HG02943 (cell line): ENCODE measurements around the gene SPR.

Experiments
- ATAC-seq: cut with Tn5 transposase; IDR thresholded peaks from one replicate; pipeline ENCODE4 v1.9.1; 2021; ENCODE audit warnings: mild to moderate bottlenecking, low read depth, moderate library complexity; ENCODE audit not compliant: unreplicated experiment

Gene SPR

DNA sequence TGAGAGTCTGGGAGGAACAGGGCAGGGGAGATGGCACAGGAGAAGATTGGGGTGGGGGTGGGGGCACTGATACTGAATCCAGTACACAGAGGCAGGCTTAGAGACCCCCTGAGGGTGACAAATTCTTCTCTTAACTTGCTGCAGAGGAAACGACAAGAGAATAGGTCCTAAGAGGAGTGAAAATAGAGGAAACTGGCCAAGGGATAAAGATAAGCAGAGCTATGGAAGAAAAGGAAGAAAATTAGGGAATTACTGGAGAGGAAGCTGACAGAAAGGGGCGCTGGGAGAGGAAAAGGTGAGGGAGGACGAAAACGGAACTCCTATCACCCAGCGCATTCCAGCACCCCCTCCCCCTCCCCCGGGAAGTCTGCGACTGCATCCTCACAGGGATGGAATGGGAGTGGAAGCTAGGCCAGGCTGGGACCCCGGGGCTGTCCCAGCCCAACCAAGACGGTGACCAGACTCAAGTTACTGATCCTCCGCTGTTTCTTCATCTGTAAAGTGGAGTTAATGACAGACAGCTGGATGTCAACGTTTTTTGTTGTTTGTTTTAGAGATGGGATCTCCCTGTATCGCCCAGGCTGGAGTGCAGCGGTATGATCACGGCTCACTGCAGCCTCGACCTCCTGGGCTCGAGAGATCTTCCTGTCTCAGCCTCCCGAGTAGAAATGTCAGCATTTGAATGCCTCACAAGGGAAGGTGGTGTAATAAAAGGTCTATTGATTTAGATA, 27.5 kb downstream of the SPR start:
- no peak for ATAC-seq

- no peak for ATAC-seq
Measured at GRCh38 chr2:72915320-72915906, 28.2 kb downstream of the SPR start.

DNA sequence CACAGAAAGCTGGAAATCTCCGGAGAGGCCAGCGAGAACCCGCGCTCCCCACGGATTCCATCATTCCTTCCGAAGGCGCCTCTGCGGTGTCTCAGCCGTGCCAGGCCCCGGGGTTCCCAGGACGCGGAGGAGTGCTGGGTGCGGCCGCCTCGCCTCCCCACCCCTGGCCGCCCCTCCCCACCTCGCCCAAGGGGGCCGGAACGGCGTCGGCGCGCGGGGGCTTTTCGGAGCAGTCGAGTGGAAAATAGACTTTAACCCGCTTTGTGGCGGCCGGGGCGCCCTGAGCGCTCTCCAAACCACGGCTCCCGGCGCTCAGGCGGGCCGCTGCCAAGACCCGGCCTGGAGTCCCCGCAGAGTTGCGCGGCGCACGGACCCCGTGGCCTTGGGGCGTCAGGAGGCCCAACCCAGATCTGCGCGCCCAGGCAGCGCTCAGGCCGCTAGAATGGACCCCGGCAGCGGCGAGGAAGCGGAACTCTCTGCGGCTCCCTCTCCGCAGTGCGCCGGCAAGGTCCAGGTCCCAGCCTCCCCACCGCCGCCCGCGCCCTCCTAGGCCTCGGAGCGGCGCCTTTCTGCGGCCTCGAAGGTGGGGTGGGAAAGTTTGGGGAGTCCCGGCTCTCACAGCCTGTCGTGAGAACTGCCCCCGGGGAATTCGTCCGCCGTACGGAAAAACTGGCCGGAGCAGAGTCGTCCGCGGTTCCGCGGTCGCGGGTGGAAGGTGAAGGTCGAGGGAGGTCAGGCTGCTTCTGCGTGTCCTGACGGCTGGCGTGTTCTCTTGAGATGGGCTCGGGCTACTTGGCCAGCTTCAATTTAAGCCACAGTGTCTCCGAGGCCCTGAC, 28.9 kb downstream of the SPR start:
- peak; percentile 55 for ATAC-seq

DNA sequence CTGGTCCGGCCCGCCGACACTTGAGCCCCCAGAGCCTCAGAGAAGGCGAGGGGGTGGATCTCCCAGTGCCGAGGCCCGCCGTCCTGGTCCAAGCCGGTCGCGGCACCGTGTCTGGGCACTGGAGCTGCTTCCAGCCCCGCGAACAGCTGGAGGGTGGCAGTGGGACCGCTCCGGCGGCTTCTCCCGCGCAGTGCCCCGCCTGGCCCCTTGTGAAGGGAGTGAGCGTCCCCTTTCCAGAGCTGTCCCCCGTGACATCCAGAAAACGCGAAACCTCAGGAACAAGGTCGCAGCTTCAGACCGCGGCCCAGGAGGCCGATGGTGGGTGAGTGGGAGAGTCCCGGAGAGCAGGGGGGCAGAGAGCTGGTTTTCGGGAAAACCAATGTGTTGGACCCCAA, 29.5 kb downstream of the SPR start:
- ATAC-seq, result no peak

DNA sequence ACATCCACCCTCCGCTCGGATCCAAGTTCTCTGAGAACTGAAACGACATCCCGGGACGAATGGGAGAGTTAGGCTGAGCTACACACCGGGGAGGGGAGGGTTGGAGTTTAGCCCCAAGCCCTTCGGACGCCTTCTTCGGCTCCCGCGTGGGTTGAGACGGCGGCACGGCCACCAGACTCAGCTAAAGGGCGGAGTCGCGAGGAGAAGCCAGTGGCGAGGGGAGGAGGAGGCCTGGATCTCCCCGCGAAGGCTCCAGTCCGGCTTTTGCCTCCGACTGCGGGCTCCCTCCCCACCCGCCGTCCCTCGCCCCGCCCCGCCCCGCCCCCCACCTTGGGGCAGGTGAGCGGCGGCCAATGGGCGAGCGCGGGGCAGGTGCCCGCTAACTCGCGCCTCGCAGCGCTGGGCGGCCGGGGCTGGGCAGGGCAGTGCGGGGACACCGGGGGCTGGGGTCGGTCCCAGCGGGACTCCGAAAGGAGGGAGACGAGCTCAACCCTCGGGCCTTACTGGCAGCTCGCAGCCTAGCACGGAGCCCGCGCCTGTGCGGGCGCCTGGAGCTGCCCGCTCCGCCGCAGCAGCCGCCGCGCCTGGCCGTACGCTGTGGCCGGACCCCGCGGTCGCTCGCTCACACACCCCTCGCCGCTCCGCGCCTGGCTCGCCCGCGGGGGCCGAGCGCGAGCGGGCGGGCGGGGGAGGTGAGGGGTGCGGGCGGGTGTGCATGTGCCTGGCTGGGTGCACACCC, 30.1 kb downstream of the SPR start, which contains the start of gene EMX1:
Gene EMX1 (plus strand): TSS at position 382 of the 739 bp plus-strand sequence. CDS start 334 bp downstream, at position 716.
- ATAC-seq, result peak; percentile 42

- ATAC-seq, result no peak
Measured at GRCh38 chr2:72917877-72918553, 30.8 kb downstream of the SPR start.

DNA sequence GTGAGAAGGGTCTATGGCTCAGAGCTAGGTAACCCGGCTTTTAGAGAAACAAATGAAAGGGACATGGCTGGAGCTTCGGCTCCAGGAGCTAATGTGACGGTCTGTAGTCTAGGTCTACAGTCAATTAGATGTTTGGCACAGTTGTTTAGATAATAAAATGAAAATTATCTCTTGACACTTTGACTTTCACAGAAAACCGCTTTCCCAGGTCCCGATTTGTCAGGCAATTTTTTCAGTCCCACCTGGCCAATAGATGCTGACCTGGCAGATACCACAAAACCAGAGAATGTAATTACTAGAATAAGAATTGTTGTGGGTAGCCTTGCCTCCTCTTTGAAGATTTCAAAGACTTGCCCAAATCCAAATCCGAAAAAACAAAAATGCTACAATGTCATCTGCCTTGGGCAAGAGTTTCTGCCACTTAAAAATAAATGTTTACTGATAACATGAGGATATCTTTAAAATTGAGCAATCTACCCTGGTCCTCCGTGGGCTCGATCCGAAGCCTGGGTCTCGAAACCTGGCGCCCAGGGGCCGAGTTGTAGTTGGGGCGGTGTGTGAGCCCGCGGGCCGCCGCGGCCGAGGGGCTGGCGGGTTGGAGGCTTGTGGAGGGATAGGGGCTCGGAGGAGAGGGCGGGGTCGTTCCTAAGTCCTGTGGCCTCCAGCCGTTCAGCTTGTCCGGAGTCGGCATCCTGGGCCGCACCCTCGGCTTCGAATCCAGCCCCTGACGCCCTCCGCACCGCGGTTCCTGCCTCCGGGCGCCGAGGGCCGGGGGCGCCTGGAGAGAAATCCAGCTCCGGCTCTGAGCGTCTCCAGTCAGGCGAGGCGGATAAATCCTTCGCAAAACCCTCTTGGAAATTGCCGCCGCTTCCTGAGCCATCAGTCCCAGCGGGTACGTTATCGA, 32.5 kb downstream of the SPR start:
- ATAC-seq, result no peak

GRCh38 chr2:72920318-72921087, 33.3 kb downstream of the SPR start:
- no peak for ATAC-seq

GRCh38 chr2:72921088-72921851, 34.1 kb downstream of the SPR start:
- no peak for ATAC-seq

DNA sequence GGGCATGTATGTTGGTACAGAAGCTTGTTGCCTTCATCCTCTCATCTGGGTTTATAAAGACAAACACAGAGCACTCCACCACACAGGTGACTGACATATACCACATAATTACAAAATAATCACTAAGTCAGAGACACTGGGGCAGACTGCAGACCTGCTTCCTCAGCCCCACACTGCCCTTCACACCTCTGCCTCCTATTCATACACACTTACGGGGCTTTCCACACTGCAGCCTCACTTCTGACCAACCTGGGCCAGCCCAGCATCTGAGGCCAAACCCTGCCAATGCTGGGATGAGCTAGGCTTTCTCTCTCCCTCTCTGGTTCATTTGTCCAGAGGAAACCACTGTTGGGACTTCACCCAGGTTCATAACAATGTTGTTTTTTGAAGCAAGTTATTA, 34.6 kb downstream of the SPR start:
- ATAC-seq, result no peak

DNA sequence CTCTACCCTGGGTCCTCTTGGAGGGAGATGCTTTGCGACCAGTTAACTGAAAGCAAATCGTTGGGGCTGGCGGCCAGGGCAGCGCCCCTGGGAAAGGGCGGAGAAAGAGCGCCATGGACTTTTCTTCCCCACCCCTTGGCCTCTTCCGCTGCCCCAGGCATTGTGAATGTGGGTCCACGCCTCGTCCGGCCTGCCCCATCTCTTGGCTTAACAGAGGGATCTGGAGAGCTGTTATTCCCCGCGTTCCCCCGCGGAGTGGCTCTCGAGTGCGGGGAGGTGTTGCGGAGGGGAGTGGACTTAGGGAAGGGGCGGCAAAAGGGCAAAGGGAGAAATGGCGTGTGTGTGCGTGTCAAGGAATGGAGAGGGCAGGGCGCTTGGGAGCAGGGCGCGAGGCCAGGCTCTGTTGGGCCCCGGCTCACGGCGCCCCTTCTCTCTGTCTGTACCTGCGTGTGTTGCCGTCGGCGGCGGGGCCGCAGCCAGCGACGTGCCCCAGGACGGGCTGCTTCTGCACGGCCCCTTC, 36.7 kb downstream of the SPR start:
- ATAC-seq, result no peak

DNA sequence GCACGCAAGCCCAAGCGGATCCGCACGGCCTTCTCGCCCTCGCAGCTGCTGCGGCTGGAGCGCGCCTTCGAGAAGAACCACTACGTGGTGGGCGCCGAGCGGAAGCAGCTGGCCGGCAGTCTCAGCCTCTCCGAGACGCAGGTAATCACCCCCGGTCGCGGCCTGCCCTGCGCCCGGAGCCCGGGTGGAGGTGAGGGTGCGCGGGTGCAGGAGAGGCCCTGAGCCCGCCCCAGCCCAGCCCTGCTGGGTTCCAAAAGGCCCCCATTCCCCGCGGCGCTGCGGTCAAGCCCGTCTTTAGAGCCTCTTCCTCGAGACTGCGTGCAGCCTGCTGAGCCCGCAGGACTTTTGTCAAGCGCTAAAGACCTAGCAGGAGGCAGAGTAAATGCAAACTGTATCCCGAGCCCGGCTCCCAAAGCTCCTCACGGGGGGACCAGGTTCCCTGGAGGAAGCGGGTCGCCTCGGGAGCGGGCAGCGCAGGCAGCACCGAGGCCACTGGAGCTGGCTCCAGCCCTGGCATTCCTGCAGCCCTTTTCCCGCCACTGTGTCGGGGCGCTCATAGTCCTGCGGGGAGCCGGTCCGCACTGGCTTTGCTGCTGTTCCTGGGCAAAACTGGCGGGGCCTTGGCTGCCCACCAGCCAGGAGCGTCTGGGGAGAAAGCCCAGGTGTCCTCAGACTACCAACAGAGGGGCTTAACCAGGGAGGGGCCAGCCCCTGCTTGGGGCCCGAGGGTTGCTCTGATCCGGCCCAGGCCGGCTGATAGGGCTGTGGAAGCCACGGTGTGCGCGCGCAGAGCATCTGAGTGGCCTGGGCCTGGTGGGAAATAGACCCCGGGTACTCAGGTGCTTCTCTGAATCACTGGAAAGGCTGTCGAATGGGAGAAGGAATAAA, 37.4 kb downstream of the SPR start:
- no peak for ATAC-seq

- no peak for ATAC-seq
Measured at GRCh38 chr2:72925328-72925943, 38.2 kb downstream of the SPR start.

DNA sequence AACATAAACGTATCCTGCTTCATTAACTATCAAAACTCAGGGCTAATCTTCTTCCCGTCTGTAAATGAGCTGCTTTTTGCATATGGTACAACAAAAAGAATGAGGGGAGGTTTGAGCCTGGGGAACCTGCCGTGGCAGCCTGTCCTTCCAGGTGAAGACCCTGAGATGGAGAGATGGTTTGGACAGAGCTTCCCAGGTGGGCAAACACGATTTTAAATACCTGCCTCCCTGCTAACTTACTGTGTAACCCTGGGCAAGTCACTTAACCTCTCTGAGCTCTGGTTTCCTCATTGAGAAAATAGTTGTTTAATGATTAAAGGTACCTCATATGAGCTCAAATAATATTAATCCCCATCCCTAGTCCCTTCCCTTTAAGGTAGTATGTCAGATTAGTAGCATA, 39.2 kb downstream of the SPR start:
- no peak for ATAC-seq

DNA sequence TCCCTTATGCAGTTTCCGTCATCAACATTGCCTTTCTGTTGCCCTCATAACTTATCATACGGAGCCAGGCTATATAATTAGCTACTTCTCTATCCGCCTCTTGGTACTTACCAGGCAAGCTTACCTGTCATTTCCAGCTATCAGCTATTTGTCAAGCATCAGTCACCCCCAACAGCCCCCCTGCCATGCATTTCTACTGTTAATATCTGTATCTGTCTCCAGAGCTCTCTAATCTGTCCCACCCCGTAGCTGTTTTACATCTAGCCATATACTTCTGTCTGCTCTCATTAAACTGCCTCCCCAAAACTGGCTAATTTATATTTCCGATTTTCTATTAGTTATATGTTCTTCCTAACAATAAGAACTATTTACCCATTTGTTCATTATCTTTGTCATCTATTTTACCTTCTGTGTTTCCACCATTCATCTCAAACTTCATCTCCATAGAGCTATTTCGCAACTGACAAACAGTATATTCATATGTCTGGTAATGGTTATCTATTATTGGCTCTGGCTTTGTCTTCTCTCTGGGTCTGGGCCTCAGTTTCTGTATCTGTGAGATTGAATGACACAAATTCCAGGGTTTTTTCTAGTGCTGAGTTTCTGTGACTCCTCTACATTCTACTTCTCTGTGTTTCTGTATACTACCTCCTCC, 39.7 kb downstream of the SPR start:
- ATAC-seq, result no peak
